Stimulated activated CD8-positive, alpha-beta memory T cell treated with anti-CD3 and anti-CD28 coated beads, Interleukin-4, amount 100 ng/mL, for 4 hours (primary cell): ENCODE data around the gene CABP4.
A peak's percentile ranks its signal among the peaks of the same experiment; 100 is the strongest.

Experiments
- DNase-seq, 2 donors: peaks; one replicate each; pipeline ENCODE4 v3.0.0-alpha.2; 2020; ENCODE audit warnings: low read depth in 2 of 2, low spot score in 1 of 2

CABP4 gene

GRCh38 chr11:67435031-67435726 is 20.0 kb upstream of the CABP4 start:
- DNase-seq: no peak

GRCh38 chr11:67435727-67436458 is 19.3 kb upstream of the CABP4 start:
- DNase-seq: no peak

- DNase-seq: no peak
Observed at GRCh38 chr11:67436459-67437081, 18.6 kb upstream of the CABP4 start.

- DNase-seq: peak; percentile 49 to 62
Observed at GRCh38 chr11:67437082-67437808, 17.9 kb upstream of the CABP4 start, which contains the start of gene PTPRCAP. TSS of gene PTPRCAP (minus strand) at chr11:67437682. CDS start at chr11:67437619, 63 bp downstream.

- DNase-seq: no peak
Observed at GRCh38 chr11:67437809-67438157, 17.4 kb upstream of the CABP4 start.

- peak in 1 of 2 donors; percentile 48 for DNase-seq
Observed at GRCh38 chr11:67438158-67438902, 16.8 kb upstream of the CABP4 start.

- DNase-seq: no peak
Observed at GRCh38 chr11:67439321-67440228, 15.6 kb upstream of the CABP4 start.

GRCh38 chr11:67440229-67441097 is 14.7 kb upstream of the CABP4 start:
- DNase-seq: no peak

- DNase-seq: no peak
Observed at GRCh38 chr11:67441098-67441563, 14.0 kb upstream of the CABP4 start.

- DNase-seq: no peak
Observed at GRCh38 chr11:67441731-67442351, 13.3 kb upstream of the CABP4 start.

- no peak for DNase-seq
Observed at GRCh38 chr11:67442504-67443404, 12.4 kb upstream of the CABP4 start.

GRCh38 chr11:67445515-67445914 is 9.6 kb upstream of the CABP4 start:
- no peak for DNase-seq

- DNase-seq: no peak
Observed at GRCh38 chr11:67448220-67448609, 6.9 kb upstream of the CABP4 start.

GRCh38 chr11:67449116-67449844 is 5.9 kb upstream of the CABP4 start:
- DNase-seq: no peak

- no peak for DNase-seq
Observed at GRCh38 chr11:67450796-67451657, 4.1 kb upstream of the CABP4 start.

GRCh38 chr11:67451658-67451976 is 3.5 kb upstream of the CABP4 start:
- no peak for DNase-seq
